ENCODE data around the gene KDM5B. TPM values are rescaled to one million over a fixed set of nuclear protein-coding genes. Genes with fewer than 3 reads are reported as not detected.

Gene KDM5B
- total and polyA plus RNA-seq, 2 of the 8 experiments (the other 6 are each of a cell fraction or from before 2014, with no cell fraction given): 73.3 to 210 TPM

GRCh38 chr1:202844935-202845334 is 36.7 kb upstream of the KDM5B start:
- H4K8ac ChIP-seq (ENCODE audit: extremely low read depth, insufficient read depth, low read length): no peak overlapping the region; the same call in none of the 2 replicates
- TF ChIP-seq ASH2L (IDR thresholded peaks at IDR 0.05; ENCODE audit: low read length) (no peak), MAX (IDR thresholded peaks at IDR 0.05) (peak; percentile 75), TEAD4 (IDR thresholded peaks at IDR 0.05; ENCODE audit: low read depth, low read length) (peak; percentile 59; the same call in 1 of the 2 replicates), BACH1 (IDR thresholded peaks at IDR 0.05; ENCODE audit: low read length) (no peak), JUND (IDR thresholded peaks at IDR 0.05; ENCODE audit: low read length) (no peak)
- no peak overlapping the region for H3K56ac ChIP-seq (replicated peaks; ENCODE audit: insufficient read length, low read depth, low read length)
- H3K4me3 ChIP-seq (ENCODE audit: extremely low read depth in 1 of 4, insufficient read depth in 2 of 4, low read depth in 3 of 4, low read length in 4 of 4): no peak overlapping the region
- CTCF ChIA-PET (ENCODE audit: partially characterized antibody): interaction anchor here (1.0 to 2.1 kb wide), 8 partner anchors 9 to 185 kb away, joined by 3 to 6 read pairs (median 4); partner anchors contain the start of gene PCAT6
- H3K79me2 ChIP-seq (ENCODE audit: control insufficient read depth in 1 of 2, insufficient read depth in 2 of 2, low read length in 2 of 2): no peaks in the 10 kb centered on the region
- H4K20me1 ChIP-seq (replicated peaks in 1 of 2; ENCODE audit: control insufficient read depth in 1 of 2, insufficient read depth in 2 of 2, low read length in 2 of 2): peaks cover 3 to 4% of the 10 kb centered on the region in 2 experiments
- no peak overlapping the region for H3K18ac ChIP-seq (ENCODE audit: extremely low read depth, low read length)
- H2BK120ac ChIP-seq (replicated peaks; ENCODE audit: low read depth, low read length): no peak overlapping the region
- no peaks in the 10 kb centered on the region for H3K9me3 ChIP-seq (ENCODE audit: insufficient read depth in 2 of 2, low read depth in 1 of 2, low read length in 1 of 2)
- 0 out of 2 replicates have a peak overlapping the region, but pooled peaks have one; percentile 88 for H2BK15ac ChIP-seq (ENCODE audit: low read length)
- no peak for FAIRE-seq
- H4K5ac ChIP-seq (ENCODE audit: insufficient read length, low read depth, low read length): no peak overlapping the region
- no peak overlapping the region for H3K27ac ChIP-seq (ENCODE audit: low read depth, low read length)
- no peak overlapping the region for H3K23ac ChIP-seq (ENCODE audit: insufficient read length)
- no peak for DNase-seq (ENCODE audit: low read depth in 1 of 2, low spot score in 2 of 2)
- H3K14ac ChIP-seq (ENCODE audit: insufficient read length): no peak overlapping the region
- H2AK5ac ChIP-seq (ENCODE audit: low read depth, low read length): peak overlapping the region; percentile 65; the same call in 1 of the 2 replicates
- H3K4me2 ChIP-seq (ENCODE audit: insufficient read depth in 1 of 2, low read depth in 2 of 2, low read length in 2 of 2): no peak overlapping the region
- H3K23me2 ChIP-seq (ENCODE audit: low read depth, low read length): no peaks in the 10 kb centered on the region
- H3K27me3 ChIP-seq (replicated peaks in 1 of 4; ENCODE audit: control insufficient read depth in 3 of 4, extremely low read depth in 1 of 4, insufficient read depth in 3 of 4, low read length in 3 of 4): no peaks in the 10 kb centered on the region
- H3K79me1 ChIP-seq (ENCODE audit: low read depth, low read length): 0 out of 2 replicates have a peak, but pooled peaks cover 2% of the 10 kb centered on the region
- no peak overlapping the region for H4K91ac ChIP-seq (replicated peaks; ENCODE audit: insufficient read length, low read length)
- H2BK5ac ChIP-seq (ENCODE audit: low read depth, low read length): 0 out of 2 replicates have a peak overlapping the region, but pooled peaks have one; percentile 19
- H3K4ac ChIP-seq (replicated peaks; ENCODE audit: insufficient read length, low read depth, low read length): no peak overlapping the region
- H2BK12ac ChIP-seq (ENCODE audit: low read depth, low read length): peak overlapping the region; percentile 68; the same call in 1 of the 2 replicates
- H2BK20ac ChIP-seq (ENCODE audit: low read length): no peak overlapping the region
- H3K36me3 ChIP-seq (ENCODE audit: control insufficient read depth in 2 of 4, insufficient read depth in 4 of 4, low read length in 3 of 4): peaks cover 0 to 6% (median 1%) of the 10 kb centered on the region in 4 experiments; a peak in 2 of 8 replicates
- POLR2A ChIA-PET (ENCODE audit: partially characterized antibody): interaction anchor here (0.8 to 2.2 kb wide), 10 partner anchors 9 to 63 kb away, joined by 3 to 11 read pairs (median 4); partner anchors contain the start of gene PCAT6
- no peak overlapping the region for H2AFZ ChIP-seq (ENCODE audit: low read length)
- 0 out of 7 replicates have a peak overlapping the region, but pooled peaks of 1 of the 4 experiments have one; percentile 40 for H3K9ac ChIP-seq (replicated peaks in 1 of 4; ENCODE audit: extremely low read depth in 1 of 4, low read depth in 3 of 4, low read length in 3 of 4)
- peaks cover 0 to 5% (median 0%) of the 10 kb centered on the region in 4 experiments; a peak in 1 of 7 replicates for H3K4me1 ChIP-seq (replicated peaks in 1 of 4; ENCODE audit: control insufficient read depth in 3 of 4, insufficient read depth in 4 of 4, low read length in 3 of 4)
- 72% methylated on average over 6 of the region's 6 CpGs; no CpG with 5 or more reads in 1 of the 2 experiments for WGBS, 2 experiments (ENCODE audit: extremely low coverage in 1 of 2, insufficient coverage in 1 of 2, insufficient read length in 1 of 2, insufficient replicate concordance in 2 of 2, low coverage in 1 of 2, low lambda C conversion rate in 2 of 2, missing lambda C conversion rate in 1 of 2)

Measured in H1 (cell line).